HepG2 (cell line): ENCODE results near the gene ARL8B. TPM values are rescaled to one million over a fixed set of nuclear protein-coding genes. Genes with fewer than 3 reads are reported as not detected.
A peak's percentile ranks its signal among the peaks of the same experiment; 100 is the strongest.

ENCODE experiments used
- ATAC-seq: fragments of 200-7000 bp; cut with Tn5 transposase; 3 replicates; pipeline ENCODE4 v1.9.1; 2020; ENCODE audit warnings: mild to moderate bottlenecking, moderate library complexity
- BruUV-seq: library from RNA; stranded (reverse); fragments of 400-500 nt; replicated peaks from 2 replicates; lab custom pipeline; 2021; lab: Mats Ljungman, UMichigan
- CTCF ChIA-PET: fragments of 300-600 bp; formaldehyde crosslinking; extraction: SDS; loops from one replicate; lab custom pipeline; 2021; ENCODE audit warnings: low total read pairs, inconsistent platforms, low intra/inter-chr PET ratio; lab: Yijun Ruan, JAX
- POLR2A ChIA-PET: fragments of 350-600 bp; sonication (Branson Sonifier 250); formaldehyde crosslinking; loops from one replicate; lab custom pipeline; 2020; ENCODE audit warnings: antibody characterized with exemption, inconsistent platforms; lab: Yijun Ruan, JAX
- DNase-seq: peaks from one replicate; pipeline ENCODE4 v3.0.0-alpha.2; 2015; ENCODE audit warnings: low spot score
- FAIRE-seq: peaks from 3 replicates; lab custom pipeline; 2011; peaks lifted over from hg19 to GRCh38; lab: Jason Lieb, UNC
- H2AFZ ChIP-seq: one replicate; pipeline ENCODE4 v1.6.1; 2011; ENCODE audit warnings: low read length, inconsistent platforms
- H3K27ac ChIP-seq: fragments of 300-600 bp; 3 replicates; pipeline ENCODE4 v1.8.0; 2011; ENCODE audit warnings: mixed run types, mild to moderate bottlenecking, mixed read lengths, low read length, inconsistent platforms; ENCODE audit not compliant: insufficient read depth; ENCODE audit errors: extremely low read length
- H3K27me3 ChIP-seq, 2 experiments: fragments of 200-600 bp in 1 of 2; 2 replicates in 1 of 2; 3 replicates in 1 of 2; pipeline versions ENCODE4 v1.6.0 to v1.8.0; 2011; ENCODE audit warnings: low read length in 2 of 2, mild to moderate bottlenecking in 2 of 2, moderate library complexity in 2 of 2, inconsistent platforms in 1 of 2; ENCODE audit not compliant: insufficient read depth in 2 of 2, control insufficient read depth in 1 of 2
- H3K36me3 ChIP-seq, 2 experiments: fragments of 200-600 bp in 1 of 2; replicated peaks in 1 of 2; 2 replicates in 1 of 2; 3 replicates in 1 of 2; pipeline versions ENCODE4 v1.5.1 to v1.8.0; 2011; ENCODE audit warnings: low read length in 2 of 2, inconsistent platforms in 1 of 2; ENCODE audit not compliant: insufficient read depth in 2 of 2, control insufficient read depth in 1 of 2
- H3K4me1 ChIP-seq: 2 replicates; pipeline ENCODE4 v1.5.1; 2012; ENCODE audit warnings: low read length, inconsistent platforms; ENCODE audit not compliant: insufficient read depth
- H3K4me2 ChIP-seq: 2 replicates; pipeline ENCODE4 v1.6.0; 2011; ENCODE audit warnings: low read depth, low read length, inconsistent platforms
- H3K4me3 ChIP-seq, 3 experiments: fragments of 200-600 bp in 1 of 3; sonication (generic), shearing (Covaris generic) in 1 of 3; replicated peaks in 1 of 3; 2 replicates each; pipeline ENCODE4 v1.5.1; 2011 to 2016; ENCODE audit warnings: low read length in 3 of 3, inconsistent platforms in 2 of 3, low read depth in 2 of 3, mild to moderate bottlenecking in 2 of 3, control low read depth in 1 of 3, mixed read lengths in 1 of 3; ENCODE audit not compliant: insufficient read depth in 1 of 3
- H3K79me2 ChIP-seq: one replicate; pipeline ENCODE4 v1.6.1; 2011; ENCODE audit warnings: low read length, inconsistent platforms; ENCODE audit not compliant: insufficient read depth
- H3K9ac ChIP-seq: 2 replicates; pipeline ENCODE4 v1.6.0; 2011; ENCODE audit warnings: mild to moderate bottlenecking, low read depth, low read length, inconsistent platforms; ENCODE audit not compliant: insufficient read depth
- H3K9me3 ChIP-seq: 2 replicates; pipeline ENCODE4 v1.5.1; 2012; ENCODE audit warnings: mild to moderate bottlenecking, low read length
- H4K20me1 ChIP-seq: 2 replicates; pipeline ENCODE4 v1.6.0; 2011; ENCODE audit warnings: inconsistent platforms, mild to moderate bottlenecking, low read length, moderate library complexity; ENCODE audit not compliant: insufficient read depth
- ATF6 ChIP-seq: sonication (generic); formaldehyde crosslinking; conservative IDR thresholded peaks from 2 replicates; pipeline ENCODE4 v1.4.0; 2020; ENCODE audit warnings: missing genetic modification reagents
- ATM ChIP-seq: fragments of 450-650 bp; IDR thresholded peaks from 2 replicates; pipeline ENCODE4 v1.7.1; 2017; ENCODE audit warnings: mild to moderate bottlenecking, borderline replicate concordance
- CAMTA2 ChIP-seq: sonication (generic); formaldehyde crosslinking; IDR thresholded peaks from 2 replicates; pipeline ENCODE4 v1.4.0; 2020; ENCODE audit warnings: mild to moderate bottlenecking, missing genetic modification reagents, borderline replicate concordance
- DPF2 ChIP-seq: sonication (generic); formaldehyde crosslinking; IDR thresholded peaks from 2 replicates; pipeline ENCODE4 v1.4.0; 2020; ENCODE audit warnings: mild to moderate bottlenecking, low read depth, missing genetic modification reagents, borderline replicate concordance
- JARID2 ChIP-seq: sonication (generic); formaldehyde crosslinking; IDR thresholded peaks from 2 replicates; pipeline ENCODE4 v1.8.1; 2023; ENCODE audit warnings: missing genetic modification reagents, inconsistent platforms; ENCODE audit not compliant: insufficient replicate concordance
- JUND ChIP-seq: sonication (generic); formaldehyde crosslinking; IDR thresholded peaks from 2 replicates; pipeline ENCODE4 v1.8.0; 2022; ENCODE audit warnings: mild to moderate bottlenecking, missing genetic modification reagents
- KAT7 ChIP-seq: IDR thresholded peaks from 2 replicates; pipeline ENCODE4 v1.6.1; 2018; ENCODE audit warnings: borderline replicate concordance, missing compliant biosample characterization
- NR0B2 ChIP-seq: sonication (generic); formaldehyde crosslinking; IDR thresholded peaks from 2 replicates; pipeline ENCODE4 v1.4.0; 2020; ENCODE audit warnings: mild to moderate bottlenecking, missing genetic modification reagents
- PHF8 ChIP-seq: sonication (generic); formaldehyde crosslinking; IDR thresholded peaks from 2 replicates; pipeline ENCODE4 v1.5.0; 2020; ENCODE audit warnings: missing genetic modification reagents
- SMAD3 ChIP-seq: sonication (generic); formaldehyde crosslinking; IDR thresholded peaks from 2 replicates; pipeline ENCODE4 v1.4.0; 2020; ENCODE audit warnings: missing genetic modification reagents
- TAF15 ChIP-seq: fragments of 200-400 bp; formaldehyde crosslinking; IDR thresholded peaks from one replicate; pipeline ENCODE4 v1.6.1; 2018; ENCODE audit warnings: mild to moderate bottlenecking, low read depth, low read length; ENCODE audit not compliant: poor library complexity, severe bottlenecking
- THAP11 ChIP-seq: IDR thresholded peaks from 2 replicates; pipeline ENCODE4 v1.6.1; 2016; ENCODE audit warnings: missing biosample characterization, missing genetic modification reagents
- THRA ChIP-seq: sonication (generic); formaldehyde crosslinking; IDR thresholded peaks from 2 replicates; pipeline ENCODE4 v1.4.0; 2020; ENCODE audit warnings: missing genetic modification reagents, borderline replicate concordance
- ZBTB7A ChIP-seq: sonication (generic); formaldehyde crosslinking; IDR thresholded peaks from 2 replicates; pipeline ENCODE4 v1.8.0; 2022; ENCODE audit warnings: mild to moderate bottlenecking, missing genetic modification reagents
- ZNF12 ChIP-seq: sonication (generic); formaldehyde crosslinking; IDR thresholded peaks from 2 replicates; pipeline ENCODE4 v1.5.0; 2020; ENCODE audit warnings: missing genetic modification reagents
- ZNF326 ChIP-seq: sonication (generic); formaldehyde crosslinking; IDR thresholded peaks from 2 replicates; pipeline ENCODE4 v1.4.0; 2020; ENCODE audit warnings: missing genetic modification reagents, borderline replicate concordance
- ZNF430 ChIP-seq: sonication (generic); formaldehyde crosslinking; IDR thresholded peaks from 2 replicates; pipeline ENCODE4 v1.9.0; 2021; ENCODE audit warnings: mild to moderate bottlenecking, missing genetic modification reagents
- ZNF460 ChIP-seq: sonication (generic); formaldehyde crosslinking; IDR thresholded peaks from 2 replicates; pipeline ENCODE4 v1.5.1; 2020; ENCODE audit warnings: missing genetic modification reagents, mild to moderate bottlenecking, borderline replicate concordance
- ZNF709 ChIP-seq: sonication (generic); formaldehyde crosslinking; IDR thresholded peaks from 2 replicates; pipeline ENCODE4 v1.5.0; 2020; ENCODE audit warnings: mild to moderate bottlenecking, missing genetic modification reagents
- ZNF746 ChIP-seq: sonication (generic); formaldehyde crosslinking; IDR thresholded peaks from 2 replicates; pipeline ENCODE4 v1.8.0; 2022; ENCODE audit warnings: mild to moderate bottlenecking, missing genetic modification reagents
- WGBS: methylation state at CpG from one replicate; pipeline ENCODE4 v1.1.6; 2017; ENCODE audit warnings: low lambda C conversion rate; 5-methylcytosine and 5-hydroxymethylcytosine counted together
- in situ Hi-C: cut with HindIII; loops from 2 replicates; pipeline ENCODE4 v1.10.0; 2017; ENCODE audit warnings: low pct_unique_long_range_greater_than_20kb; ENCODE audit not compliant: extremely low pct_ligation_motif_present
- intact Hi-C: fragments of 100-400 bp; cut with micrococcal nuclease; formaldehyde crosslinking; loops from one replicate; pipeline ENCODE4 v1.10.0; 2022; ENCODE audit not compliant: unreplicated experiment
- polyA plus RNA-seq, 8 experiments: library from polyadenylated mRNA; depleted of rRNA in 3 of 8; stranded (reverse) in 7 of 8; unstranded in 1 of 8; fragments of >200 nt; fragmentation: Illumina TruSeq in 4 of 8; extraction: Trizol in 4 of 8; gene quantifications; 2 replicates each; pipeline versions ENCODE4 v1.2.1 to v1.2.3, GENCODE V29; 2011 to 2016; ENCODE audit warnings: low read depth in 4 of 8, missing spikeins in 1 of 8, mixed read lengths in 1 of 8; ENCODE audit not compliant: insufficient read depth in 1 of 8
- total RNA-seq, 5 experiments: library from RNA; depleted of rRNA; stranded (reverse); fragments of >200 nt; fragmentation: Illumina TruSeq; extraction: Trizol; gene quantifications; 2 replicates each; pipeline ENCODE4 v1.2.3, GENCODE V29; 2016; ENCODE audit warnings: low read depth in 1 of 5

The ARL8B gene
- total and polyA plus RNA-seq, 2 of the 13 experiments (the other 11 are each of a cell fraction or from before 2014, with no cell fraction given): 23.5 to 30.4 TPM

- peaks cover 57% of the 10 kb centered on the region for H3K4me1 ChIP-seq
- H3K4me2 ChIP-seq: peak overlapping the region; percentile 14; the same call in 1 of the 2 replicates
- intact Hi-C loops (no loop called here), in situ Hi-C loops (no loop called here)
- H3K9me3 ChIP-seq: no peaks in the 10 kb centered on the region
- POLR2A ChIA-PET: interaction anchor here (0.7 to 2.9 kb wide), 2 partner anchors 9 to 445 kb away, joined by 3 to 15 read pairs; partner anchors contain the start of gene EDEM1
- H3K36me3 ChIP-seq: peaks cover 6 to 60% of the 10 kb centered on the region in 2 experiments
- H3K79me2 ChIP-seq: peaks cover 57% of the 10 kb centered on the region
- peaks cover 6% of the 10 kb centered on the region for H4K20me1 ChIP-seq
- TF ChIP-seq ZNF430: no peak
- TF ChIP-seq JUND (CRISPR knock-in tag): no peak
- no peak for TF ChIP-seq PHF8 (CRISPR knock-in tag)
- no peak for TF ChIP-seq ATM
- TF ChIP-seq ATF6 (CRISPR knock-in tag): no peak
- TF ChIP-seq ZNF746 (CRISPR knock-in tag): no peak
- TF ChIP-seq KAT7 (CRISPR knock-in tag): no peak
- no peak for TF ChIP-seq CAMTA2 (CRISPR knock-in tag)
- TF ChIP-seq DPF2 (CRISPR knock-in tag): no peak
- TF ChIP-seq TAF15: no peak
- TF ChIP-seq ZNF460 (CRISPR knock-in tag): no peak
- TF ChIP-seq ZBTB7A: no peak
- TF ChIP-seq THRA (CRISPR knock-in tag): no peak
- no peak for TF ChIP-seq ZNF709 (CRISPR knock-in tag)
- TF ChIP-seq THAP11 (CRISPR knock-in tag): no peak
- no peak for TF ChIP-seq ZNF12
- TF ChIP-seq NR0B2 (CRISPR knock-in tag): no peak
- no peak for TF ChIP-seq ZNF326 (CRISPR knock-in tag)
- no peak for TF ChIP-seq JARID2
- no peak for TF ChIP-seq SMAD3 (CRISPR knock-in tag)
- BruUV-seq: no TSS peak
- H3K9ac ChIP-seq: no peak overlapping the region; the same call in 1 of the 2 replicates
- ATAC-seq (peak; percentile 21; the same call in 1 of the 3 replicates), DNase-seq (no peak), FAIRE-seq (no peak)
- CTCF ChIA-PET: no interaction called here
- no peak overlapping the region for H2AFZ ChIP-seq
- 93% methylated on average over 4 of the region's 4 CpGs for WGBS
- H3K4me3 ChIP-seq: no peak overlapping the region
- H3K27me3 ChIP-seq: no peaks in the 10 kb centered on the region
- H3K27ac ChIP-seq: peak overlapping the region; percentile 21
Measured at GRCh38 chr3:5197022-5197421, 74.9 kb downstream of the ARL8B start.
